ENCODE results near the gene XDH. TPM values are rescaled to one million over a fixed set of nuclear protein-coding genes. Genes with fewer than 3 reads are reported as not detected.

Gene XDH
- polyA plus RNA-seq, 4 donors: 0.03 to 0.10 (median 0.07) TPM

DNA sequence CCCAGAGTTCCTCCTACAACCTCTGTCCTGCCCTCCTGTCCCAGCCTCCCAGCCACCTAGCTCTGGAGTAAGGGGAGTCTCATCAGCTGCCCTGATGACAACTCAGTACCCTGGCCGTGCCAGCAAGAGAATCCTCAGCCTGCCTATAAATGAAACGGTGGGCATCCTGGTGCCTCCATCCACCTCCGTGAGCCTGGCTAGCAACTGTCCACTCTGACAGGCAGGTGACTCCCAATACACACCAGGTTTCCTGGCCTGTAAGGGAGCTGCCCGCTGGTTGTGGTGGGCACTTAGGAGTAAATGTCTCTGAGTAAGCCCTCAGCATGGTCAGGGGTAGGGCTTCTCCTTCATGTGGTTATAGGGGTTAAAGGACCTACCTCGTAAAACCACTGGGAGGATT is 81.5 kb downstream of the XDH start:
- DNase-seq (ENCODE audit: low read depth in 4 of 4, low spot score in 3 of 4): no peak

DNA sequence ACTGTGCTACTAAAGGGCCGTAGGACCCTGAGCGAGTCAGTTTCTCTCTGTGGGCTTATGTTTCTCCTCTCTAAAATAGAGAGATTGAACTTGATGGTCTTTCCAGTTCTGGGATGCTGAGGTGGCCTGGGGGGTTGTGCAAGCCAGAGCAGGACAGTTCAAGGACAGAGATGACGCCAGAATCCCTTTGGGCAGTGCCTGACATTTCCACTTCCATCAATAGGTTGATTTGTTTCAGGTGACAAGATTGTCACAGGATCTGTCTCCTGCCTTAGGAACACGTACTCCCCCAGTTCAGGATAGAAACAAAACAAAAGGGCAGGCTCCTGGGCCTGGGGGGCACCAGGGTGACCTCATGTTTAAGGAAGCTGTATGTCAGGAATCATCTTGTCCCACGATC is 82.0 kb downstream of the XDH start:
- no peak for DNase-seq (ENCODE audit: low read depth in 4 of 4, low spot score in 3 of 4)

DNA sequence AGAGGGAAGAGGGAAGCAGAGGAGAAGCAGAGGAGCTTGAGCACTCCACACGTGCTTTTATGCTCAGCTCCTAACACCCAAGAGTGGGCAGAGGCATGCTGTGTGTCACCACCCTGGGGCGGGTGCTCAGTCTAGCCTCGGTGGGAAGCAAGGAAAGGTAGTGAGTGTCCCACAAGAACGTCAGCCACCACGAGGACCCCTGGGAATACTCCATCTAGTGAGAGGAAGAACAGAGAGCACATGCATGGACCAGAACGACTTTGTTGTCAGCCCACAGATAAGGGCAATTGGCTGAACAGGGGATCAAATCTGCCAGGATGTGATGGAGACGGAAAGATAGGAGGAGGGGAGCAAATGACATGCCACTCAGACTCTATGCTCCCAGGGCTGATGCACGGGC is 83.4 kb downstream of the XDH start:
- DNase-seq (ENCODE audit: low read depth in 4 of 4, low spot score in 3 of 4): no peak

DNA sequence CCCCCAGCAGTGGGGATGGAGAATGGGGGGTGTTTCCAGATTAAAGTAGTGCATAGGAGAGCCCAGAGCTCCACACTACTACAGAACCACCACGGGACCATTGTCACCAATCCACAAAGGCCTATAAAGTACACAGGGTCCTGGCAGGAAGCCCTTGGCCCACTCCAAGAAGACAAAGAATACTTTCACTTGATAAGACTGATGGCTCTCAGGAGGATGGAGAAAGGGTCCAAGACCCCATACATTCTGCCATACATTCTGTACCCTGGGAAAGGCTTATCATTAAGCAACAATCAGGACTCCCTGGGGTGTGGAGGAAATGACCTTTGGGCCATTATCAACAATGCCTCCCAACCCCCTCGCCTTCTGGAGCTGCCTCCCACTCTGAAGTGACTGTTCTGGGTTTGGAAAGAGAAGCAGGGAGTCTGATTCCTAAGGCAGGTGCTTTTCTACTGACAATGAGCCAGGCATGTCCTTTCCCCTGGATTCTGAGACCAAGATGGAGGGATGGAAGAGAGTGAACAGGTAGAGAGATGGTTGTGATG is 85.4 kb downstream of the XDH start:
- no peak for DNase-seq (ENCODE audit: low read depth in 4 of 4, low spot score in 3 of 4)

DNA sequence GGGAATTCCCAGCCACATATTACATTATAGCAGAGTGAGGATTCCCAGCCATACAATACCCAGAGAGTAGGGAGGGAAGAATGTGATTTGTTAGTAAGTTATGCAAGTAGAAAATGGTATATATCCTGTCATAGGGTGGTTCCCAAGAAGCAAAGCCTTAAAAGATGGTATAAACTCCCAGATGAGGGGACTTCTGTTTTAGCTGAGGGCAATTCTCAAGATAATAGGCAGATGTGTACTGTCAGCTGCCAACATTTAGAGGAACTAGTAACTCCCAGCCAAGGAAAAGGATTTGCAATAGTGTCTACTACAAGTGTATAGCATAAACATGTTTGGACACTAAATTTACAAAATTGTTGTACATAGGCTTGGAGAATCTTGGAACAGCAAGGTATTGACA is 86.5 kb downstream of the XDH start:
- DNase-seq (ENCODE audit: low read depth in 4 of 4, low spot score in 3 of 4): no peak

DNA sequence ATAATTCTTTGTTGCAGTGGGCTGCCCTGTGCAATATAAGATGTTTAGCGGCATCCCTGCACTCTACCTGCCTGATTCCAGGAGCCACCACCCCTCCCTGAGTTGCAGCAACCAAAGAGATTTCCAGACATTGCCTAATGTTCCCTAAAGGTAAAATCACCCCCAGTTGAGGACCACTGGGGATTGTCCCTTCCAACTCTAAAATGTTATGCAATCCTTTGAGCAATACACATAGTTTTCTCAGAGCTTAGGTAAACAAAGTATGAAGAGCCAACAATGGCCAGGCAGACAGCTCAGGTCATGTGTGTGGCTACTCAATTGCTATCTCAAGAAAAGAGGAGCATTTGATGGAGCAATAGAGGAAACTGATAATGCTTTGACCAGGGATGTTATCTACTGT is 87.0 kb downstream of the XDH start:
- DNase-seq (ENCODE audit: low read depth in 4 of 4, low spot score in 3 of 4): no peak

DNA sequence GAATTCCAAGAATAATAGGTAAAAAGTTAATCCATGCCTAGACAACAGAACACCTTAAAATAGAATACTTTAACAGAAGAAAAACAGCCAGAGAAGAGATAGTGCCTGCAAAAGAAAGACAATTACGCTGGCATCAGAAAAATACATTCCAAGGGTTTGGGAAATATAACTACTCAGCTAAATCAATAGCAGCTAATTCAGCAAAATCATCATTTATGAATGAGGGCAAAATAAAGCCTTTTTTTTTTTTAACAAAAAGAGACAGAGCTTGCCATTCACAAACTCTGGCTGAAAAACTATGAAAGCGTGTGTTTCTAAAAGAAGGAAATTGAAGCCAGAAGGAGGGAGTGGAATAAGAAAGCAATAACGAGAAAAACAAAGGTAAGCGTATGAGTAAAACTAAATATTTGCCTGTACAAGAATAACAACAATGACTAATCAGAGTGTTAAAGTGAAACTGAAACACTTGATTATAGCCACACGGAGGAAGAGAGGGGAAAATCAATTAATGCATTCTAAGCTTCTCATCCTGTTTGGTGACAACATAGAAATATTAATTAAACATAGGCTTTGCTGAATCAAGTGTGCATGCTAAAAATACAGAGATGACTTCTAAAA is 90.4 kb downstream of the XDH start:
- no peak for DNase-seq (ENCODE audit: low read depth in 4 of 4, low spot score in 3 of 4)

DNA sequence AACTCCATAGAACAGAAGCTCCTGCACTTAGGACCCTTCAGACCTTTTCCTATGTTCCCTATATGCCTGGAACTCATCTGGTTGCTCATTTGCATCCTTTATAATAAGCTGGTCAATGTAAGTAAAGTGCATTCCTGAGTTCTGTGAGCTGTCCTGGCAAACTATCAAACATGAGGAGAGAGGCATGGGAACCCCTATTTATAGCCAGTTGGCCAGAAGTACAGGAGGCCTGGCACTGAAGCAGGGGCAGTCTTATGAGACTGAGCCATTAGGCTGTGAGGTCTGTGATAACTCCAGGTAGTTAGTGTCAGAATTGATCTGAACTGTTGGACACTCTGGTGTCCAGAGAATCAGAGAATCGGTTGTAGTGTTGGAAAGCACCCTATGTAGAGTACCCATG is 92.2 kb downstream of the XDH start:
- no peak for DNase-seq (ENCODE audit: low read depth in 4 of 4, low spot score in 3 of 4)

DNA sequence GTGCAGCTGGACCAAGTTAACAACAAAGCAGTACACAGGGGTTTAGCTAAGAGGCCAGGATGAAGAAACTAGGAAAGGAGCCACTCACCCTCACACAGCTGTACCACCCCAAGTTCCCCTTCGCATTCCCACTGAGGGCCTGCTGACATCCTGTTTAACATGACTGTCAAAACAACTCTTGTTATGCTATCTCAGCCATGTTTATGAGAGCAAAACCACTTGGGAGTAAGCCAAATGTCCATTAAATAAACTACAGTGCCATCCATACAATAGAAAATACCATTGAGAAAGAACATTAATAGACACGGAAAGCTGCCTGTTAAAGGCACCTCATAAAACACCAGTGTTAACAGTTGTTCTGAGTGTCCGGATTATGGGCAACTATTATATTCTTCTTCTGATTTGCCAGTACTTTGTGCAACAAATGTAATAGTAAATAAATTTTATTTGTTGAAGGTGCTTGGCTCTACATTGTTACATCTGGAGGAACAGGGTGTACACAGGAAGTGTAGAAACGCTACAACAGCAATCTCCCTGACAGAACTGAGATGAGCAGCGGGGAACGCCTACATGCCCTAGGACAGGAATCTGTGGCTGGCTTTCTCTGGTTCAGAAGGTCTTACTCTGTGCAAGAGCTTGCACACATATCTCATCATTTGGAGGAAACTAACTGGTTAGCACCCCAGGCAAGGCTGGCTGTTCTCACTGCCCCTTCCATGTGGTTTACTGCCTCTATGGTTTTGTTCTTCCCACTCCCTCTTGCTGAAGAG is 95.0 kb downstream of the XDH start:
- DNase-seq (ENCODE audit: low read depth in 4 of 4, low spot score in 3 of 4): no peak

DNA sequence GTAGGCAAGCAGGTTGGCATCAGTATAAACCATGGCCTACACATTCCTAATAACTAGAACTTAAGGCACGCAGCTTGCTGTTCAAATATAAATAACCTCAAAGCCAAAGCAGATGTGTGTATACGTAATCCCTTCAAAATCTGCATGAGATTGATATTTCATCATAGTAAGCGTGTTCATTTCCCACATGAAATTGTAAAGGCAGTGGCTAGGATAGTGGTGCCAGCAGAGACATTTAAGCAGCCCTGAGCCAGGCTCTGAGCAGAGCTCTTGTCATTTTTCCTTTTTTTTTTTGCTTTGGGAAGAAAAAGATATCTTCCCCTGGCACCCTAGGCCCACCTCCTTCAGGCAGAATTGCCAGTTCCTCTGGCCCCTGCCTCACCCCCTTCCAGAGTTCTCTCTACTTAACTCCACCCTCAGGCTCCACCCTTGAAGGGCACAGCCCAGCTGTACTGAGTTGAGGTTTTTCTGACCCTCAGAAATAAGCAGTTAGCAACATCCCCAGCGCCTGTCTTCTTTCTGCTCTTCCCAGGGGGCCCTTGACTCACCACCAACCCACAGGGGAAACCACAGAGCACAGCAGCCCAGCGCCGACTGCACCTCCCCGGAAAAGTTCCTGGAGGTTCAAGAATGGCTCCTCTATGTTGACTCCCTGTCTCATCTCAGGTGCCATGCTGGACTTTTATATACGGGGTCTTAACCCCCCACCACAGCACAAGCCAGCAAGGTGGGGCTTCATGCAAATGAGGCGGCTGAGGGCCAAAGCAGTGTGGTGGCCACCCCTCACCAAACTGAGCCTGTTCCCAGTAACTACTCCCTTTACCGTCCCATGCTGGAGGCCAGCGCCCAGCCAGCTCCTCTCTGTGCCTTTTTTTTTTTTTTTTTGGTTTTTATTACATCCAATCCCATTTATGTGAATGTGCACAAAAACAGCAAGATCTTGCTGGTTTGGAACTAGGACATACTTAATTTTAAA is 95.9 kb downstream of the XDH start:
- DNase-seq (ENCODE audit: low read depth in 4 of 4, low spot score in 3 of 4): no peak

DNA sequence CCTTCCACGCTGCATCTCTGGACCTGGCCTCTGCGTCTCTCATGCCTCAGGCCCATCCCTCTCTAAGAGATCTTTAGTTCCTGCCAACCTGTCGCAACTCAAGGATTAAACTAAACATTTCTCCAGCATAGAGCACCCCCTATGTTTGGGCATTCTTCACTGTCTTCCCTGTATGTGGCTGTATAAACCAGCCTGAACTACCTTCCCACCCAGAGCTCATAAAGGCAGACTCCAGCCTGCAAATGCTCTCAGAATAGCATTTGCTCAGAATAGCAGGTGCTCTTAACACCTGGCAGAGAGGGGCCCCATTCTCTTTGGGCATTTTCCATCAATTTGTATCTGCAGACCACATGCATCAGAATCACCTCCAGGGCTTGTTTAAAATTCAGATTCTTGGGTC is 97.1 kb downstream of the XDH start:
- DNase-seq (ENCODE audit: low read depth in 4 of 4, low spot score in 3 of 4): no peak

DNA sequence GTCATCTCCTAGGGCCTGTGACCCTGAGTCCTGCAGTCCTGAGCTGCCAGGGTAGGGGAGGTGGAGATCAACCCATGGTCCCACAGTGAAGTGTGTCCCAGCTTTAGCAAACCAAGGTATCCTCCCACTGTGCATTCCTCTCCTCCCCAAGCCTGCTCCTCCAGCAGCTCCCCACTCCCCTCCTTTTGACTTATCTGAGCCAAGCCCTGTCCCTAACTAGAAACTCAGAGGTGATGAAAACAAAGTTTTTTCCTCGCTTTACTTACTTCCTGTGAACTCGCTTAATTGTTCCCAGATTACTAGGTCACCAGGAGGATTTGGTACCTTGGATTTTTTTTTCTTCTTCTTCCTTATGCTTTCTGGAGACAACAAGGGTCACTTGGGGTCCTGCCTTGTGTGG is 99.8 kb downstream of the XDH start:
- DNase-seq (ENCODE audit: low read depth in 4 of 4, low spot score in 3 of 4): no peak

DNA sequence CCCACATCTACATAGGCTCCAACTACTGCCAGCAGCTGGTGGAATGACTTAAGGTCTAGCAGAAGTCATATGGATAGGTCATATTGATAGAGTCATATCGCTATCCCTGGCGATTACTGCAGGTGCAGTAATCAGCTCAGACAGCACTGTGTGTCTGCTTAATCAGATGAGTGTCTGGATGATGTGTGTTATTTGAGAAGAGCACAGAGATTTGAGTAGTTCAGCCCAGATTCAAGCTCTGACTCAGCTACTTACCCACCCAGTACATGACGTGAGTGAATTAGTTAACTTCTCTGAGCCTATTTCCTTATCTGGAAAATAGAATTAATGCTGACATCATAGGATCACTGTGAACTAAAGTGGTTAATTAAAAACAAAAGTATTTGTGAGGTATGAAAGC is 101.6 kb downstream of the XDH start:
- DNase-seq (ENCODE audit: low read depth in 4 of 4, low spot score in 3 of 4): no peak

DNA sequence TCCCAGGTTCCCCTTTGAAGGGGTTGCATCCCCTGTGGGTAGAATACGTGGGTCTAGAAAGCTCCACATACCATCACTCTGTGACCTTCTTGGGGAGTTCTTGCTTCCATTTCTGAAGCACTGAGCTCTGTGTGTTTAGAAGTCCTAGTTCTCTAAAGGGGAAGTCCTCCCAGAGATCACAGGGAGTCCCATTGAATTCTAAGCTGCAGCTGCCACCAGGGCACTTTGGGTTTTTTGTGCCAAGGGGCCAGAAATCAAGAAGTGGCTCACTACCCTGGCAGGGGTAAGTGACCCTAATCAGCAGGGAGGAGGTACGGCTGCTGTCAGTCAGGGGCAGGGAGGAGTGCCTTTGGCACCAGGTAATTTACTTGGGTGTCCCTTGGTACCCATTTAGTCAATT is 109.7 kb downstream of the XDH start:
- DNase-seq (ENCODE audit: low read depth in 4 of 4, low spot score in 3 of 4): no peak

DNA sequence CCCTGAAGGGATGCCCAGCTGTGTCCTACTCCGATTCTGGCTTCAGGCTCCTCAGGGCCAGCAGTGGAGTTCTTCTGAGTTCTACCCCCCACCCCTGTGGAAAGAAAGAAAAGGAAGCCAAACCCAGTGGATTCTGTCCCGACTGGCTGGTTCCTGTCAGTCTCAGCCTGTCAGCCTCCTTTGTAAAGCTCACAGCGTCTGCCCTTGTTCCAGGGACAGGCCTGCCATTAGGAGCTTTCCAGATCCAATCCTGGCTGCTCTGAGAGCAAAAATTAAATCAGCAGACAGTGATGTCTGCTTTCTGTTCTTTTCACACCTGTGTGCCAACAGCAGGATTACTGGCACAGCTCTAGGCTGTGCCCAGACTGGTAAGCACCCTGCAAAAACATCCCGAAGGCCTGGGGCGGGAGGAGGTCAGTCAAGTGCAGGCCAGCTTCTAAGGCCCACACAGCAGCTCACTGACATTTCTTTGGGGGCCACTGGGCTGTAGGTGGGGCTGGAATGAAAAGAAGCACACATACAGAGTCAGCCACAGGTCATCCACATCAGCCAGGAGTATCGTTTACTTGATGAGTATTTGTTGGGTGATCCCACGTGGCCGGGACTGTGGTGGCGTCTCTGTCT is 111.5 kb downstream of the XDH start:
- DNase-seq (ENCODE audit: low read depth in 4 of 4, low spot score in 3 of 4): no peak

DNA sequence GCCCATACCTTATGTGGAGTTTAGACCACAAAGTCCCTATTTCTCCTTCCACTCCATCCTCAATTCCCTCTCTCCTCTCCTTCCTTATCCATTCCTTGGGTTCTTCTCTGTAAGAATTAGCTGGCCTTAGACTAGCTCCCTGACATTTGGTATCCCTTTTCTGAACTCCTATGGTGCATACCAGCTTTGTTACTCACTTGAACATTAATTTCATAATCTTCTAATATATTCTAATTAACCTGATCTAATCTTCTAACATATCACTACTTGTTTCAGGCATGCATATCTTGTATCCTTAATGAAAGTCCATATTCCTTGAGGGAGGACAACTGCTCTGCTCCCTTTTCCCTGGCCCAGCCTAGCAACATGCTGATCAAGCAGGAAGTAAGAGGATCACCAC is 114.2 kb downstream of the XDH start:
- no peak for DNase-seq (ENCODE audit: low read depth in 4 of 4, low spot score in 3 of 4)

DNA sequence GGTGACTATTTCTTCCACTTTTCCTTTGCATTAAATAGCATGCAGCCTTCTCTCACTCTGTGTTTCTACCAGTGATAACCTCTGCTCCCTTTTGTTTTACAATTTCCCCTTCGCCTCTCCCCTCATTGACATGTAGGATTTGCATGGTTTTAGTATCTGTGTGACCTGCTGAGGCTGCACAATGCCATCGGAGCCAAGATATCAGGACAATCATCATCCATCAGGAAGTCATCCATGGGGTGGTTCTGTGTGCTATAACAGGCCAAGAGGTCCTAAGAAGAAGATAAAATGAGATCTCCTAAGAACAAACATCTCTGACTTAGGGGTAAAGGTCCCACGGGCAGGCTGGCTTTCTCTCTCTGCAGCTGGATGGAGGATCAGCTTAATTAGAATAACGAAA is 115.0 kb downstream of the XDH start:
- no peak for DNase-seq (ENCODE audit: low read depth in 4 of 4, low spot score in 3 of 4)

DNA sequence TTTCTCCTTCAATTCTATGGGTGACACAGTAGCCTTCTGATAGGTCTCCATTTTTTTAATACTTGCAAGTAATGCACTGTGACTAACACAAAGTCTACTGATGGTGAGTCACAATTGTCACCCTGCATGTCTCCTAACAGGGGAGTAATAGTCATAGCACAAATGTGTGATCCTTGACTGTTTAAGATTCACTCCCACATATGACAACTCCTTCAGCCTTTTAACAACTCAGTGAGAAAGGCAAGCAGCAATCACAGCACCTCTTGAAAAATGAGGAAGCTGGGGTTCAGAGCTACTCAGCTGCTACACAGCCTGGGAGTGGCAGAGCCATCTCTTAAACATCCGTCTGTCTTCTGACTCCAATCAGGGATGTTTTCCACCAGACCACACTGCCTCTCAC is 116.8 kb downstream of the XDH start:
- no peak for DNase-seq (ENCODE audit: low read depth in 4 of 4, low spot score in 3 of 4)

DNA sequence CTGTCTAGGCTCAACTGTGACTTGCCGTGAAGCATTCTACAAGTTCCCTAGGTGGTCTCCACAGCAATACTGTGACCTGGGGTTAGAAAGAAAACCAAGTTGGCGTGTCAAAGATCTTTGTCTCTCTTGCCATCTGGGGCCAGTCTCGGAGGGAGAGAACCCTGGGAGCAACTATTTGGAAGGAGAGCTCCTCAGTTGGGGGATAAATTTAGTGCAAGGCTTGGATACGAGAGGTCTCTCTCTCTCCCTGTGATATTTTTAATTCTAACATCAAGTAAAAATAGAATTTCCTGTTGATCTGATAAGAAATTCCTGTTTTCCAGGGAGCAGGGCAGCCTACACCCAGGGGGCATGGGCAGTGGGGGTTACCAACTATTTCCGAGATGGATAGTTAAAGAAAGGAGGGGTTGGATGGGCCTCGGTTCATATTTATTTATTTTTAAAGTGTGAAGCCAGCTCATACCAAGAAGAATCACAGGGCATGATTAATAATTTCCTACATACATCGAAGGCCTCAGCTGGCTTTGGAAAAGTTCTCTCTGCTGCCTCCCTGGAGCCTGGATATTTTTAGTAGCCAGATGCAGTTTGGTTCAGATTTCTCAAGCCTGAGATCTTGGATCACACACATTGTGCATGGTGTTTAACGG is 117.8 kb downstream of the XDH start:
- no peak for DNase-seq (ENCODE audit: low read depth in 4 of 4, low spot score in 3 of 4)

DNA sequence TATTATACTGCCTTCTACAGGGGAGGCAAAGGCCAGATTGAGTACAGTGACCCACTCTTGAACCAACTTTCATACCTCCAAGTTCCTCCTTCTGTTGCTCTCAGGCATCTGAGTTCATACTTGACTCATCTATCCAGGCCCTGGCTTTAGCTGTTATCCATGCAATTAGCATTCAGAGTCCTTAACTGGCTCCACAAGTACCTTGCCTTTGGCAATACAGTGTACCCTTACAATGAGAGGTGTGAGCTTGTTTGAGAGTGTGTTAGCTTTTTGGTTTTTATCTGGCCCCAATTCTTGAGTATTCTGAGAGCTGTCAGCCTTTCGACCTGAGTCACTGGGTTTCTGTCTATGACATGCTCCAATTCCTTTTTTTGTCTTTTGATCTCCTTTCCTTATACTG is 120.3 kb downstream of the XDH start:
- DNase-seq (ENCODE audit: low read depth in 4 of 4, low spot score in 3 of 4): no peak
